Mucosa of descending colon (tissue), 3 donors: Measurements from ENCODE around the gene C19orf12. TPM values are rescaled to one million over a fixed set of nuclear protein-coding genes. Genes with fewer than 3 reads are reported as not detected.

Source experiments
- ATAC-seq: fragments of 200-7000 bp; cut with Tn5 transposase; one replicate; pipeline ENCODE4 v1.9.1; 2020; ENCODE audit warnings: mild to moderate bottlenecking, moderate library complexity
- DNase-seq, 3 donors: peaks; one replicate each; pipeline ENCODE4 v3.0.0-alpha.2; 2020
- H3K36me3 ChIP-seq: fragments of 200-600 bp; one replicate; pipeline ENCODE4 v1.8.0; 2021; ENCODE audit warnings: low read depth, mild to moderate bottlenecking
- H3K4me1 ChIP-seq: fragments of 200-600 bp; one replicate; pipeline ENCODE4 v1.8.0; 2021; ENCODE audit warnings: low read depth, mild to moderate bottlenecking
- H3K4me3 ChIP-seq: fragments of 200-600 bp; one replicate; pipeline ENCODE4 v1.8.0; 2021; ENCODE audit warnings: mild to moderate bottlenecking
- H3K9me3 ChIP-seq: fragments of 200-600 bp; one replicate; pipeline ENCODE4 v1.8.0; 2021; ENCODE audit warnings: mild to moderate bottlenecking
- CTCF ChIP-seq: fragments of 200-600 bp; IDR thresholded peaks from one replicate; pipeline ENCODE4 v1.8.0; 2022; ENCODE audit warnings: antibody characterized with exemption, mild to moderate bottlenecking
- intact Hi-C, 2 donors: fragments of 100-400 bp; cut with DNase I in 1 of 2; cut with micrococcal nuclease in 1 of 2; formaldehyde crosslinking; loops; one replicate each; pipeline versions ENCODE4 v1.11.0 to v1.11.1; 2022; cut with DNase I, micrococcal nuclease
- total RNA-seq, 3 donors: library from RNA; stranded (reverse); fragmentation: NEBNext Ultra II Directional in 2 of 3; extraction: Animal tissue kit (Norgen Biotek cat#: 25700) in 2 of 3; gene quantifications; one replicate each; pipeline versions ENCODE4 v1.2.1 to v1.2.4, GENCODE V29; 2021 to 2023
- donor health status: DM: no; HTN: no; CAD: no; lungs with moderate emphysema.
- donor health status: DM: no; HTN: no; CAD: no.
- donor health status: DM: no; HTN: yes; CAD: no.

Gene C19orf12
- total RNA-seq, 3 donors from 2014 or later, result 17.0 to 26.6 (median 18.4) TPM

- peaks cover 5% of the 10 kb centered on the region for H3K4me1 ChIP-seq
- ATAC-seq (no peak), DNase-seq (peak in 1 of 3 donors; percentile 49)
- no peak overlapping the region for H3K4me3 ChIP-seq
- no peaks in the 10 kb centered on the region for H3K36me3 ChIP-seq
- TF ChIP-seq CTCF, result no peak
- intact Hi-C loops, result no loop called here
- H3K9me3 ChIP-seq, result no peaks in the 10 kb centered on the region
These were observed 36.5 kb downstream of the C19orf12 start for GRCh38 chr19:29678484-29679106.

GRCh38 chr19:29677001-29677817 is 37.9 kb downstream of the C19orf12 start:
- Histone ChIP-seq H3K4me1 (peaks cover 5% of the 10 kb centered on the region), H3K9me3 (no peaks in the 10 kb centered on the region), H3K4me3 (no peak overlapping the region), H3K36me3 (no peaks in the 10 kb centered on the region)
- intact Hi-C loops, result no loop called here
- ATAC-seq, result no peak
- TF ChIP-seq CTCF, result no peak
- no peak for DNase-seq

- Histone ChIP-seq H3K4me3 (no peak overlapping the region), H3K4me1 (peaks cover 5% of the 10 kb centered on the region), H3K36me3 (no peaks in the 10 kb centered on the region), H3K9me3 (no peaks in the 10 kb centered on the region)
- peak; percentile 32 for ATAC-seq
- peak in 1 of 3 donors; percentile 54 for DNase-seq
- intact Hi-C loops, result no loop called here
- TF ChIP-seq CTCF, result no peak
These were observed 38.5 kb downstream of the C19orf12 start for GRCh38 chr19:29676586-29676985.

GRCh38 chr19:29675650-29676186 is 39.3 kb downstream of the C19orf12 start:
- no peak for ATAC-seq
- Histone ChIP-seq H3K4me1 (peaks cover 5% of the 10 kb centered on the region), H3K36me3 (no peaks in the 10 kb centered on the region), H3K9me3 (no peaks in the 10 kb centered on the region), H3K4me3 (no peak overlapping the region)
- intact Hi-C loops, result no loop called here
- DNase-seq, result no peak
- TF ChIP-seq CTCF, result no peak

GRCh38 chr19:29675120-29675649 is 39.9 kb downstream of the C19orf12 start:
- ATAC-seq (no peak), DNase-seq (no peak)
- no peaks in the 10 kb centered on the region for H3K9me3 ChIP-seq
- H3K4me1 ChIP-seq, result peaks cover 5% of the 10 kb centered on the region
- intact Hi-C loops, result no loop called here
- no peak for TF ChIP-seq CTCF
- no peaks in the 10 kb centered on the region for H3K36me3 ChIP-seq
- H3K4me3 ChIP-seq, result no peak overlapping the region
